GM19455 (cell line): Measurements from ENCODE around the gene SHC2.

Experiments used
- ATAC-seq: cut with Tn5 transposase; IDR thresholded peaks from one replicate; pipeline ENCODE4 v1.9.1; 2021; ENCODE audit not compliant: unreplicated experiment

The SHC2 gene

DNA sequence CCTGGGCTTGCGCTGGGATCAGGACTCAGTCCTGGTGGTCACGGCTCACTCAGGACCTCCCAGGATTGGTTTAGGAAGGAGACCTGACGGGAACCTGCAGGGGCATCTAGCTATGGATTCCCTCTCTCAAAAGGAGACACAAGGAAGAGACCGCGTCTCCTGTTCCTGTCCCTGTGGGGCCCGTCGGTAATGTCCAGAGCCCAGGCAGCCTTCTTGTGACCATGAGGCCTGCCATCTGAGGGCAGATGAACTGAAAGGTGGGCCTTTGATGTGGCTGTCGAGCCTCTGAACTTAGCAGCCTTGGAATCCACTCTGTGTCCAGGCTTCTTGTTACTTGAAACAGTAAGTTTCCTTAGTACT lies 84.7 kb downstream of the SHC2 start:
- no peak for ATAC-seq

DNA sequence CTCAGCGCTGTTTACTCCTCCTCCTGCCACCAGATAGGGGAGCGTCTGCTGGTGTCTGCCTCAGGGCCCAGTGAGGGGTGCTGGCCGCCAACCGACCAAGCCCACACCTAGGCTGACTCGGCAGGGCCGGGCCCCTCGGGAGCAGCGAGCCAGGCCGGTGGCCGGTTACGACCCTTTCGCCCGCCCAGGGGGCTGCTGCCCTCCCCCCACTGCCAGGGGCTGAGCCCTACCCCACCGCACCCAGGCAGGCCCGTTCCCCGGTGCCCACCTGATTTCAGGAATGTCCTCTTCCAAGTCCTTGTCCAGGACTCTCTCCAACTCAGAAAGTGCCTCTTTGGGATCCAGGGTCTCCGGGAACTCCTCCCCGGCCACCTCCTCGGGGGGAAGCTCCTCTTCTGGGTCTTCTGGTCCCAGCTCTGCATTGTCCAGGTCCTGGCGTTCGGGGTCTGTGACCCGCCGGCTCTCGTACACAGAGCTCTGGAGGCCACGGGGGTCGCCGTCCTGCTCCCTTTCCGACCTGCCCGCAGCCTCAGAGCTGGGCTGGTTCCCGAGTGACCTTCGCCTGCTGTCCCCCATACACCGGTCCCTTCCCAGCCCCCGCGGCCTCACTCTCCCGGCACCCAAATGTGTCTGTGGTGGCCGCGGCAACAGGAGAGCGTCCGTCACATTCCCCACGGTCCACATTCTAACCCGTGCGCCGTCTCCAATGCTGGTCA lies 85.3 kb downstream of the SHC2 start:
- no peak for ATAC-seq

DNA sequence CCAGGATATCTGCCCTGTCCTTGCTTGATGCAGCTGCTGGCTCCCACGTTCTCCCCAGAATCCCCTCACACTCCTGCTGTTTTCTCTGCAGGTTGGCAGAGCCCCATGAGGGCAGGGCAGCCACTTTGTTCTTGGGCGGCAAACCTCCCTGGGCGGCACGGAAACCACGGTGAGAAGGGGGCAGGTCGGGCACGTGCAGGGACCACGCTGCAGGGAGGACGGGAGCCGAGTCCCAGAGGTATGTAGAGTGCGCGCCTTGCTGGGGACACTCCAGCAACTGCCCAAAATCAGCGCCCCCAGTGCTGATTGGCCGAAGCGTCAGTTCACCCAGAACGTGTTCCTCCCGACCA lies 86.0 kb downstream of the SHC2 start:
- no peak for ATAC-seq

DNA sequence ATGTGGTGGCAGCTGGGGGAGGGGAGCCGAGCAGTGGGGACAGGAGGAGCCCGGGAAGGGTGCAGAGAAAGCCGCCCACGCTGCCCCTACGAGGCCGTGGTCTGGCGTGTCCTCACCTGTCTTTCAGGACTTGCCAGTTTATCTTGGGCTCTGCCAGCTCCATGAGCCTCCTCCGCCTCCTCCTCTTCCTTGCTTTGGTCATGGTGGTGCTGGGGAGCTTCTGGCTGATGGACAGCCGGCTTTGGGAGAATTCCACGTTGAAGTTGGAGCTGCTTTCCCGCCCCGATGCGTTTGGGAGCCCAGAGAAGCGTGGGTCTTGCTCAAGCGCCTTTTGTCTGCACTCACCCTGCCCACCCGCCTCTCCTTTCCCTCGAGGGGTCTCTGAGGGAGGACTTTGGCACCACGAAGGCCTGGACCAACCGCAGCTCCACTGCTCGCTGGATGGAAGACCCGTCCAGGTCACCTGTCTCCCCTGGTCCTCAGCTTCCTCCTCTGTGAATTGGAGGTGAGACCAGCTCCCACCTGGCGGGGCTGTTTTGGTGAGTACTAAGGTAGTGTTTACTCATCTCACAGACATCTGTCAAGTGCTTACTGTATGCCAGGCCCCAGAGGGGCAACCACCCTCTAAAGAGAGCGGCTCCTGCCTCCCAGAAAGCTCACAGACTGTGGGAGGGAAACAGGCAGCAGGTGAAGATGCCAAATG lies 86.5 kb downstream of the SHC2 start:
- ATAC-seq = no peak

DNA sequence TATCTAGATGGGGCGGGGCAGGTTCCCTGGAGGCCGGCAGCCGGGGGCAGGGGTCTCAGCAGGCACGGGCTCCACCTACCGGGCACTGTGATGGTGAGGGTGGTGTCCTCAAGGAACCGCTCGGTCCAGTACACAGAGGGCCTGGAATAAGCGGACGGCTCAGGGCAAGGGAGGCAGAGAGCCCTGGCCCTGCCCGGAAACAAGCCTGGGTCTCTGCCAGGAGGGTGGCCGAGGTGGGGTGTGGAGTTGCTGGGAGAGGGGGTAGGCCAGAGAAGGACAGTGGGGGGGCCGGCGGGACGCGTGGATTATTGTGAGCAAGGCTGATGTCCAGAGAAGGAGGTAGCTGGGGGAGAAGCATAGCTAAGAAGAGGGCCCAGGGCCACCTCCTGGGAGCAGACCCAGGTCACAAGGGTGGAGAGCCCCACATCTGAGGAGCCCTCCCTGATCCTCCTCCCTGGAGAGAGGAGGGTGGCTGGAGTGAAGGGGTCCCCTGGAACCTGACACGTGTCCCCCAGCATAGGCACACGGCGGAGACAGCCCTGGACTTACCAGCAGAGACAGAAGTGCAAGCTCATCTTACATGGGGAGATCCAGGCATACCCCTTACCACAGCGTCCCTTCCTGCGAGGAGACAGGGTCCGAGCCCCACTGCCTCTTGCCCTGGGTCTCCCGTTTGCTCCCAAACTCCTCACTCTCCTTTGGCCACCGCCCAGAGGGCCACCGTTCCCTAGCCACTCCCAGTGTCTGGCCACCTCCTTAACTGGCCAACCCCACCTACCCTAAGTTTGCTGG lies 87.2 kb downstream of the SHC2 start:
- ATAC-seq = no peak

DNA sequence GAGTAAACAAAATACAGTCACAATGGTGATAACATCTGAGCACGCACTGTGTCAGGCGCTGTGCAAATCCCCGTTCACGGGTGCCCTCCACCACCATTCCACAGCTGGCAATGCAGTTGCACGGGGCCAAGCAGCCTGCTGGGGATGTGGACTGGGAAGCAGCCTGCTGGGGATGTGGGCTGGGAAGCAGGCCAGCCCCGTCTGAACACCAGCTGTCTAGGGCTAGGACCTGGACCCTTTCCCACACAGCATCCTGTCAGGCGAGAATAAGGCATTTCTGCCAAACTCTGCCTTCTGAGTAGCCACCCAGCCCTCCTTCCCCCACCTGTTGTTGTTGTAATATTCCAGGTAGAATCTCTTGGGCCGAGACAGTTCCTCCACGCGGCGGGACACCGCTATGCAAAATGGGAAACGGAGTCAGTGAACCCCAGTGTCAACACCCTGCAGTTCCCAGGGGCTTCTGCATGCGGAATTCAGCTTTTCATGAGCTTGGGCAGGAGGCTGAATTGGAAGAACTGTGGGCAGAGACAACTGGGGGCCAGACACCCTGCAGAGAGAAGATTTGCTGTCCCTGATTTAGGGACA lies 88.4 kb downstream of the SHC2 start:
- ATAC-seq = no peak

DNA sequence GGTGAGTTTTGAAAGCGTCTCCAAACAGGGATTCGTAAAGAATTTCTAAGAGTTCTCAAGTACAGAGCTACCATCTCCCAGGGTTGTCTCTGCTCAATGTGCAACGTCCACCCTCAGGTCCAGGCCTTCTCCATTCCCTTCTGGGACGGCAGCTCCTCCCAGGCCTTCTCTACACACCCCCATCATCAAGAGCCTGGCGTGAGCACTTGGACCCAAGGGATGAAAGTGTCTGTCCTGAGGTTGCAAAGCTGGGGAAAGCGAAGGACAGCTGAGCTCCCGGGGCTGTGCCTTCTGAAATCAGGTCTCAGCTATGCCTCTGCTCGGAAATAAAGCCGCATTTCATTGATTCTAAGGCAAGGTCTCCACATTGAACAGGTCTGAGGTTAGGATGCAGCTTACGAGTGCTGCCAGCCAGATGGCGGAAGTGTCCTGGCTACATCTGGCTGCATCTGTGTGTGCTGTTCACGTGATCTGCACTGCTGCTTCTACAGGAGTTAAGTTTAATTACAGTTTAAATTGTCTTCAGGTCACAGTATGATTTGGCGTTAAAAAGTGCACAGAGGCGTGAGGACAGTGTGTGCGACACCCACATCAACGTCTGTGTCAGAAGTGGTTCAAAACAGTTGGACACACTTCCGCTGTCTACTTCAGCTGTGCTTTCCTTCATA lies 89.2 kb downstream of the SHC2 start:
- ATAC-seq = no peak

DNA sequence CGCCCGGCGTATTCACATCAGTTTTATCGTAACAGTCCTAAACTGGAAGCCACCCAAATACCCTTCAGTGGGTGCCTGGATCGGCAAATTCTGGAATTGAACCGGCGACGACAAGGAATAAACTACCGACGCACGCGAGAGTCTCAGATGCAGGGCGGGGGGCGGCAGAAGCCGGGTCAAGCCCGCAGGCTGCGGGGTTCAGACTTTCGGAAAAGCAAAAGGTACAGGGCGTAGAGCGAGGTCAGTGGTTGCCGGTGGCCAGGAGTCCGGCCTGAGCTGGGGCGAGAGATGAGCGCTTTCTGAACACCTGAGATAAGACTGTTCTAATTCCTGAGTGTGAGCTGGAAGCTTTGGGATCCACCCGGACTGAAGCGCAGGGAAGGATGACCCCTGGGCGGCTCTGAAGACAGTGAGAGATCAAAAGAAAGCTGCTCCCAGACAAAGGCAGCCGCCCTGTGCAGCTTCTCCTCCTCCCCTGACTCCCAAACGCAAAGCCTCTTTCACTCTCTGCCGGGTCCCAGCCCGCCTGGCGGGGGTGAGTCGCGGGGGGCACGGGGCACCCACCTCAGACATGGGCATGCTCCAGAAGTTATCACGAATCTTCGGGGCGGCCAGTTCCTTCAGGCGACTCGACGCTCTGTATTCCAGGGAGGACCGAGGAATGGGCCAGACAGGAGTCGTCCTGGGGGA lies 90.0 kb downstream of the SHC2 start:
- no peak for ATAC-seq

DNA sequence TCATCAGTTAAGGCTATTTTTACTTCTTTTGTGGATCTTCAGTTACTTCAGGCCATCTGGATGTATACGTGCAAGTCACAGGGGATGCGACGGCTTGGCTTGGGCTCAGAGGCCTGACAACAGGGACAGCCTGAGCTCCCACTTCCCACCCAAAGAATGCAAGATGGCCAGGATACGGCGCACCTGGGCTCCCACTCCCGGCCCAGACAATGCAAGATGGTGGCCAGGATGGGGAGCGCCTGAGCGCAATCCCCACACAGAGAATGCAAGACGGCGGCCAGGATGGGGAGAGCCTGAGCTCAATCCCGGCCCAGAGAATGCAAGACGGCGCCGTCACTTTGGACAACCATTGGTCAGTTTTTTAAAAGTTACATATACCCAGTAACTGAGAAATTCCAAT lies 91.0 kb downstream of the SHC2 start:
- ATAC-seq = no peak

DNA sequence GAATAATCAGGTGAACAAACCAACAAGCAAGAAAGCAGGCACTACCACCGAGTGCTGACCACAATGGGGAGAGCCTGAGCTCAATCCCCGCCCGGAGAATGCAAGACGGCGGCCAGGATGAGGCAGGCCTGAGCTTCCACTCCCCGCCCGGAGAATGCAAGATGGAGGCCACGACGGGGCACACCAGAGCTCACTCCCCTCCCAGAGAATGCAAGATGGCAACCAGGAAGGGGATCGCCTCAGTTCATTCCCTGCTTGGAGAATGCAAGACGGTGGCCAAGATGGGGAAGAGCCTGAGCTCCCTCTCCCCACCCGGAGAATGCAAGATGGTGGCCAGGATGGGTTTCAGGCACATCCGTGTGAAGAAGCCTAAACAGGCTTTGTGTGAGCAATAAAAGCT lies 91.6 kb downstream of the SHC2 start:
- no peak for ATAC-seq

DNA sequence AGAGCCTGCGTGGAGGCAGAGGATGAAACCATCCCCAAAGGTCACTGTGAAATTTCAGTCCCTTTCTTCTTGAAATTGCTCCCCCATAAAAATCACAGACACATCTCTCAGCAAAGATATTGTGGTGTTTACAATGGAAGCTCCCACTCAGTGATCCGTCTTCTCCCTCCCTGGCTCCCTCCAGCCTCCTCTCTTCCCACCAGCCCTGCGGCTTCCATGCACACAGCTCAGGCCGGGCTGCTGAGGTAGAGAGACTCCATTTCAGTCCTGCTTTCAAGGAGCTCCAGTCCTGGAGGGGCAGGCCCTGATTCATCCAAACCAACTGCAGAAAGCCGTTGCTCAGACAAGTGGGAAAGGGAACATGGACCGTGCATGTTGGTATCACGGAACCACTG lies 92.2 kb downstream of the SHC2 start:
- ATAC-seq = no peak

DNA sequence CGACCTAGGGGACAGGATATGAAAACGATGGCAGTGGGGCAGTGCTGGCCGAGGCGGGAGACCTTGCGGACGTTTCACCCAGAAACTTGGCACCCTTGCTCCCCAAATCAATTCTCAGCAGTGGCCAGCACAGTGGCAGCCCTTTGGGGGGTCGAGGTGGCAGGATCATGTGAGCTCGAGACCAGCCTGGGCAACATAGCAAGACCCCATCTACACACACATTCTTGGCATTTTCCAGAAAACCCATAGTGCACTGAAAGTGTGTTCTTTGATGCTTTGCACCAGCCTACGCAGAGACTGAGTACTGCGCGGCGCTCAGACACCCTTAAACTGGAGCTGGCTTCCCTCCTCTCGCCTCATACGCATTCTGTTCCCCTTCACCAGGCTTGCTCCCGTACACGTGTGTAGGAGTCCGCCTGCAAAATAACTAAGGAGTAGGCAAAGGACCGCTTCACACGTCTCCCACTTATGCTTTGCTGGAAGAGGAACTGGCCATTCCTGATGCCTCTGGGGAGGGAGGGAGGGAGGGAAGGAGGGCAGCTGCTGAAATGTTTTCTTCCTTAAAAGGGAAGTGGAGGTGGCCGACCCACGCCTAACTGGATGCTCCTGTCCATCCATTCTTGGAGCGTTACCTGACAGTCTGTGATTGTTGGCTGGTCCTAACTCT lies 92.7 kb downstream of the SHC2 start:
- ATAC-seq = no peak

DNA sequence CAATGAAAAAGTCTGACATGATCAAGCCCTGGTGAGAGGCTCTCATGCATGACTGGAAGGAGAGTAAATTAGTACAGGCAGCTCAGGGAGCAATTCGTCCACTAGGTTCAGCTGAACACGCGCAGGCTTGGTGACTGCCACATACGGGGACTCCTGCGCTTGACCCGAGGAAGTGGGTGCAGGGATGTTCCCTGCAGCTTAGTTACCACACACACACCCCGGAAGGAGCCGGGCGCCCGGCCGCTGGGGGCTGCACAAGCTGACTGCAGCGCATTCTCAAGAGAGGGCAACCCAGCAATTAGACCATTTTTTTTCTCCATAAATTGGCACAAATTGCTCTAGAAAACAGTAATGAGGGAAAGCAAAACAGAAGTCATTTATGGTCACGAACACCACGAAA lies 93.3 kb downstream of the SHC2 start:
- ATAC-seq = no peak

DNA sequence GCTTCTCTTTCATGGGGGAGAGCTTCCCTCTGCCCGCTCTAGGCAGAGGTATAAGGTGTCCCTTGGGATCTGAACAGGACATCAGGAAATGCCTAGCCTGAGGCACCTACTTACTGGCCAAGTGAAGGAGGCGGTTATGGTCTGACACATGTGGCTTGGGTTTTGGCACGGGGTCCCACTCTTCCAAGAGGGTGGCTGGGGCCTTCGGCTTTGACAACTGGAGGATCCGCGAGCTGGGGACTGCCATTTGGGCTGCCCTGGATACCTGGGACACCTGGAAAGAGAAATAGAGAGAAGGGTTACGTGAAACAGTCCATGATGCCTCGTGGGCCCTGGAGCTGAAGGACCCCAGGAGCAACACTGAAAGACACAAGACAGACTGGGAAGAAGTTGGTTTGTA lies 93.9 kb downstream of the SHC2 start:
- ATAC-seq = no peak
